Stimulated activated CD8-positive, alpha-beta memory T cell treated with anti-CD3 and anti-CD28 coated beads, Interleukin-15, amount 100 ng/mL, for 1 hour (primary cell): ENCODE data around the gene SERINC3.

Experiments used
- DNase-seq: peaks from one replicate; pipeline ENCODE4 v3.0.0-alpha.2; 2020; ENCODE audit warnings: low read depth

SERINC3 gene

DNA sequence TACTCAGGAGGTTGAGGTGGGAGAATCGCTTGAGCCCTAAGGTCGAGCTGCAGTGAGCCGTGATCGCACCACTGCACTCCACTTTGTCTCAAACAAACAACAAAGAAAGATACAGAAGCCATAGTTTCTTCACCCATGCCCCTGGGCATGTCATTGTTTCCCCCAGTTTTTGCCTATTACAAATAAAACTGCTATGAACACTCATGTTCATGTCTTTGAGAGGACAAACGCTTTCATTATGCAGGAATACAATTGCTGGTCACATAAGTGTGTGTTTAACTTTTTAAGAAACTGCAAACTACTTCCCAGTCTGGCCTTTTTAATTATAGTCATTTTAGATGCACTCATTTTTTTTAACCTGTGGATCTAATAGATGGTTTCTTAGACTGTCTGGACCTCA lies 58.4 kb downstream of the SERINC3 start:
- DNase-seq = no peak

DNA sequence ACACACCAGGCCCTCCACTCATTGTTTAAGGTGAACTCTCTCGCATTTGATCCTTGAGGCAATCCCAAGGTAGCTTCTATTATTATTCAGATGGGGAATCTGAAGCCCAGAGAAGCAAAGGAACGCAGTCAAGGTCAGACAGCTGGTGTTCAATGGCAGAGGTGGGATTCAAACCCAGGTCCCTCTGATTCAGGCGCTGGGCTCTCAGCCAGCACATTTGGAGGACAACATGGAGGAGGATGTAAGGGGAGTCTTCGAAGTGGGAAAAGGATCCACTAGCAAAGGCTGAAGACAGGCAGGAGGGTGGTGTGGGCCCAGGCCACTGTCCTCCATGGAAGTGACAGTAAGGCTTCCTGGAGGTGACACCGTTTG lies 60.1 kb downstream of the SERINC3 start:
- DNase-seq = no peak

DNA sequence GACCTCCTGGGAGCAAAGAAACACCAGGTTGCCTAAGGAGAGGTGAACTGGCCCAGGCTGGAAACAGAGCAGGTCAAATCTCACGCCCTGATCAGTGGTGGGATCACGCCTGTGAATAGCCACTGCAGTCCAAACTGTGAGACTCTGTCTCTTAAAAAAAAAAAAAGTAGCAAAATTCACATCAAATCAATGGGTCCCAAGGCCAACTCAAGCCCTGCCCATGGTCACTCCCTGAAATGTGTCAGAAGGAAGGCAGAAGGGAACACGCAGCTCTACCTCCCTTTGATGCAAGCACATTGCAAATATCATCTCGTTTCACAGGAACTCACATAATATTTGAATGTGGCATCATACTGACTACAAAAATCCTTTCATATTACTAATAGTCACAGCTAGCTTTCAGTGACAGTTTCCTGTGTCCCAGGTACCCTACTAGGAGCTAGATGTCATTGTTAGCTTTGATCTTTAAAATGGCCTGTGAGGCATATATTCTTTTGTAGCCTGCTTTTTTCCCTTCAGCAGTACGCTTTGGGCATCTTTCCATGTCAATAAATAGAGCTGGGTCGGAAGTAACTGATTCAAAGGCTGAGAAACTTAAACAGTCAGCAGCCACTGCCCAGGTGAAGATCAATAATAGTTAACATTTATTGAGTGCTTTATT lies 60.6 kb downstream of the SERINC3 start:
- DNase-seq = no peak

- no peak for DNase-seq
These were observed 61.1 kb downstream of the SERINC3 start for GRCh38 chr20:44460795-44461141.

DNA sequence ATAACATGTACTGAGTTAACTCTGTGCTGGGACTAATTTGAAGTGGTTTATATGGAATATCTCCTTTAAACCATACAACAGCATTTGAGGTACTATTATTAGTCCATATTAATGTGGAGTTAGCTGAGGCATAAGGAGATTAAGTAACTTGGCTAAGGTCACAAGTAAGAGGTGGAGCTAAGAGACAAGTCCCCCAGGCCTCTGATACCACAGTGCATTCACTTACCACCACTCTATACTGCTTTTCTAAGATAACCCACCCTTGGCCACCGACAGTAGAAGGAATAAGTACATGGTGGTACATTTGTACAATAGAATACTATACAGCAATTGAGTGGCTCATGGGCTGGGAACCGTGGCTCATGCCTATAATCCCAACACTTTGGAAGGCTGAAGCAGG lies 62.6 kb downstream of the SERINC3 start:
- no peak for DNase-seq

- DNase-seq = no peak
These were observed 64.9 kb downstream of the SERINC3 start for GRCh38 chr20:44457016-44457415.

GRCh38 chr20:44456611-44457010 lies 65.3 kb downstream of the SERINC3 start:
- no peak for DNase-seq

GRCh38 chr20:44455126-44455525 lies 66.7 kb downstream of the SERINC3 start:
- no peak for DNase-seq

DNA sequence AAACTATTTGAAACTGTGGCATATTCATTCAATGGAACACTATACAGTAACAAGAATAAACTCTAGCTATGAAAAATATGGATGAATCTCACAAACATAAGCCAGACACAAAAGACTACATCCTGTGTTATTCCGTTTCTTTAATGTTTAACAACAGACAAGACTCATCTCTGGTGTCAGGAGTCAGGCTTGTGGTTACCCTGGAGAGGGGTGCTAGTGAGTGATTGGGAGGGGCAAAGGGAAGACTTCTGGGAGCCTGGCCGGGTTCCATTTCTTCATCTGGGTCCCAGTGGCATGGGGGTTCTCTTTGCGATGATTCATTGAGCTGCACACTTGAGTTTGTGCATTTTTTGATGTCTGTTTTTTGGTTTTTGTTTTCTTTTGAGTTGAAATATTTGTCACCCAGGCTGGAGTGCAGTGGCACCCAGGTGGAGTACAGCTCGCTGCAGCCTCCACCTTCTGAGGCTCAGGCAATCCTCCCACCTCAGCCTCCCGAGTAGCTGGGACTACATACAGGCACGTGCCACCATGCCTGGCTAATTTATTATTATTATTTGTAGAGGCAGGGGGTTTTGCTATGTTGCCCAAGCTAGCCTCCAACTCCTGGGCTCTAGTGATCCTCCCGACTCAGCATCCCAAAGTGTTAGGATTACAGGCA lies 67.4 kb downstream of the SERINC3 start:
- no peak for DNase-seq

DNA sequence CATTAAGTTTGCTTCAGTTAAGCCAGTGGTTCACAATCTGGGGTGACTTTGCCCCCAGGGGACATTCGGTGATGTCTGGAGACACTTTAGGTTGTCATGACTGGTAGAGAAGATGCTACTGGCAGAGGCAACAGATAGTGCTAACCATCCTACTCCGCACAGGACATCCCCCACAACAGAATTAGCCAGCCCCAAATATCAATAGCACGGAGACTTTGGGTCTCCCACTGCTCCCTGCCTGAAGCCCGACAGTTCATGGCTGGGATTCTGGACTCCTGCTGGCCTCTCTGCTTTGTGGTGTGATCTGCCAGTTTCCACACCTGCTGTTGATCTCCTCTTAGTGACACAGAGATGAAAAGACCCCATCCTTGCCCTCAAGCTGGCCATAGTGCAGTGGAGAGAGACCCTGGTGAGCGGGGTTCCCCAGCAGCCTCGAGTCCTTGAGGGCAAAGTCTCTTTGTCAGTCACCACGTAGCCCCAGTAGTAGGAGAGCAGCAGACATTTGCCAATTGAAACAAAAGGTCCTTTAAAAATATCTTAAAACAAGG lies 70.9 kb downstream of the SERINC3 start:
- DNase-seq = no peak

DNA sequence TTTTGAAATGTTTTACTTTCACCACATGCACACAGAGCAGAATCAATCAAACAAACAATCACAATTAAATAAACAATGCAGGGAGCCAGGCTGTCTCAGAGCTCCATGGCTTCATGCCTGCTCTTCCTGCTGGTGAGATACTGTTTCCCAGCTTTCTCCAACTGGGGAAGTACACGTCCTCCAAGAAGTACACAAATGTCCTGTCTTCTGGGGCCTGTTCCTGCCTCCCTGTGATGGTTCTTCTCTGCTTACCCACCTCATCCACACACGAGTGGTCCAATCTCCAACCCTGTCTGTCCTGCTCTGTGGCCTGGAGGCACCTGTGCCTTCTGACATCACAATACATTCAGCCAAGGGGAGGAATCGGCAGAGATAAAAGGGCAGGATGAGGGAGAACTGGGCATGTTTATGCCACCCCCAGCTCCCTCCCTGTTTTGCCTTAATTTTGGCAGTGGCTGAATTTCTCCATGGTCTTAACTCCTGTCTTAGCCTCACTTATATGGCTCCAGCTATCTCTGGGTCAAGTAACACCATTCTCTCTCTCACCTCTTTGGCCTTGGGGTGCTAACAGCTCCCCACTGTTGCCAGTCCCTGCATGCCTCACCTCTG lies 71.5 kb downstream of the SERINC3 start:
- no peak for DNase-seq

GRCh38 chr20:44449864-44450263 lies 72.0 kb downstream of the SERINC3 start:
- no peak for DNase-seq

GRCh38 chr20:44448753-44449546 lies 72.9 kb downstream of the SERINC3 start:
- no peak for DNase-seq

DNA sequence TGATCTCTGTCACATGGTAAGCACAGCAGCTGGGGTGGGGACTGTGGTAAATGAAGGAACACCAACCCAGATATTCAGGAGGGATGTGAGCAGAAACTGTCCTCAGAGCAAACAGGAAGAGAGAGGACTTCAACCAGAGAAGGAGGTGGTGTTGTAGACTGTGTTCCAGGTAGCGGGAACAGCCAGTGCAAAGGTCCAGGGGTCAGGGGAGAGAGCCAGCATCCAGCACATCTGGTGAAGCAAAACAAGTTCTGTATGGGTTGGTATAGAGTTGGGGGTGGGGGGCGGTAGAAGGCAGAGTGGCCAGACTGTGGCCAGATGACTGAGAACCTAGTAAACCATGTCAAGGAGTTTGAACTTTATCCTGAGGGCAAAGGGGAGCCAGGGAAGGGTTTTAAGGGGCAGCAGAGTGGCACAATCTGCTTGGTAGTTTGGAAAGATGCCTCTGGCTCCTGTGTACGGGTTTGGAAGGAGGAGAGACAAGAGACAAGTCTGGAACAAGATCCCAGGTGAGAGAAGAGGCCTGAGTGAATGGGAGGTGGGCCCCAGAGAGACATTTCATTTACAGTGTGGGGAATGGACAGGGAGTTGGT lies 73.9 kb downstream of the SERINC3 start:
- no peak for DNase-seq
